Activated naive CD4-positive, alpha-beta T cell treated with anti-CD3 and anti-CD28 coated beads, Interleukin-2, amount 10 ng/mL, durations not matched to agents 7 days and 5 days (primary cell): ENCODE results near the gene AHRR.
A peak's percentile ranks its signal among the peaks of the same experiment; 100 is the strongest.

Experiments
- CTCF ChIA-PET: fragments of 350-600 bp; sonication (Branson Sonifier 250); formaldehyde crosslinking; loops from one replicate; lab custom pipeline; 2021; ENCODE audit warnings: antibody characterized with exemption; lab: Charles Lee
- DNase-seq: peaks from one replicate; pipeline ENCODE4 v3.0.0-alpha.2; 2020
- H3K27ac Mint-ChIP-seq: one replicate; pipeline ENCODE4 v1.8.0; 2021; ENCODE audit warnings: mild to moderate bottlenecking, moderate library complexity, mixed read lengths
- H3K27me3 Mint-ChIP-seq: one replicate; pipeline ENCODE4 v1.8.0; 2021; ENCODE audit warnings: mild to moderate bottlenecking, mixed read lengths
- H3K36me3 Mint-ChIP-seq: one replicate; pipeline ENCODE4 v1.8.0; 2021; ENCODE audit warnings: mixed read lengths
- H3K4me1 Mint-ChIP-seq: one replicate; pipeline ENCODE4 v1.8.0; 2021; ENCODE audit warnings: mixed read lengths
- H3K4me3 Mint-ChIP-seq: one replicate; pipeline ENCODE4 v1.8.0; 2021; ENCODE audit warnings: mild to moderate bottlenecking, moderate library complexity, mixed read lengths
- H3K9me3 Mint-ChIP-seq: one replicate; pipeline ENCODE4 v1.8.0; 2021; ENCODE audit warnings: mixed read lengths

The AHRR gene

DNA sequence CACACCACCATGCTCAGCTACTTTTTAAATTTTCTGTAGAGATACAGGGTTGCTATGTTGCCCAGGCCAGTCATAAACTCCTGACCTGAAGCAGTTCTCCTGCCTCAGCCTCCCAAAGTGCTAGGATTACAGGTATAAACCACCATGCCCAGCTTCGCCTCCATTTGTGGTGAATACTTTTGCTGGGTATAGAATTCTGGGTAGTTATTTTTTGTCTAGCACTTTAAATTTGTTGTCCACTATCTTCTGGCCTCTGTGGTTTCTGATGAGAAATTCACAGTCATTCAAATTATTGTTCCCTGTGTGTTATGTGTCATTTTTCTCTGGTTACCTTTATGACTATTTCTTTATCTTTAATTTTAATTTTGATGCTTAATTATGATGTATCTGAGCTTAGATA is 63.8 kb downstream of the AHRR start:
- Mint-ChIP-seq H3K4me3 (no peak overlapping the region), H3K36me3 (peaks cover 57% of the 10 kb centered on the region), H3K27ac (no peak overlapping the region), H3K4me1 (peaks cover 26% of the 10 kb centered on the region), H3K27me3 (no peaks in the 10 kb centered on the region), H3K9me3 (peaks cover 32% of the 10 kb centered on the region)
- CTCF ChIA-PET: no interaction called here
- DNase-seq: no peak

DNA sequence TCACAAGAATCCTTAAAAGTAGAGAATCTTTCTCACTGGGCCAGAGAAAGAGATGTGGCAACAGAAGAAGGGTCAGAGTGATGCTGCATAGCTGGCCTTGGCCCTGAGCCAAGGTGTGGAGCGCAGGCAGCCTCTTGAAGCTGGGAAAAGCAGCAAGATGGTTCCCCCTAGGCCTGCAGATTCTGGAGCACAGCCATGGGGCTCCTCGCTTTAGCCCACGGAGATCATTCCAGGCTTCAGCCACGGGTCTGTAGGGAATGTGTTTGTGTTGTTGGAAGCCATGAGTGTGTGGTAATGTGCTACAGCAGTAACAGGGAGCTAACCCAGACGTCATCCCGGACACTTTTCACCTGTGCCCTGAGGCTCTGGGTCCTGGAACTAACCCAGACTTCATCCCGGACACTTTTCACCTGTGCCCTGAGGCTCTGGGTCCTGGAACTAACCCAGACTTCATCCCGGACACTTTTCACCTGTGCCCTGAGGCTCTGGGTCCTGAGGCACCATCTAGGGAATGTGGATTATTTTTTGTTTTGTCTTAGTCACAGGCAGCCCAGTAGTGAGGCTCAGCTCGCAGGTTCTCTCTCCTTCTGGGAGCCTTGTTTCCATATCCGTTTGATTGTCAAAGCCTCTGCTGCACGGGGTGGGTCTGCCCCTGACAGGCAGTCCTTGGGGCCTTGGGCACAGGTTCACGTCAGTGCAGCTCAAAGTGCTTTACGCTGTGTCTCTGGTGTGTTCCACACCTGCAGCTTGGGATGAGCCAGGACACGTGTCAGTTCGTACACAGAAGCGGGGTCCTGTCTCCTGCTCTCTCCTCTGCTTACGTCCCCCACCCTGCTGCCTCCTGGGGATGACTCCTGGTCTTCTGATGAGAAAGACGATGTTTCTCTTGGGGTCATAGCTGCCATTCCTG is 65.2 kb downstream of the AHRR start:
- Mint-ChIP-seq H3K4me3 (no peak overlapping the region), H3K27ac (no peak overlapping the region), H3K36me3 (peaks cover 52% of the 10 kb centered on the region), H3K27me3 (no peaks in the 10 kb centered on the region), H3K9me3 (peaks cover 28% of the 10 kb centered on the region), H3K4me1 (peaks cover 29% of the 10 kb centered on the region)
- CTCF ChIA-PET: no interaction called here
- no peak for DNase-seq

DNA sequence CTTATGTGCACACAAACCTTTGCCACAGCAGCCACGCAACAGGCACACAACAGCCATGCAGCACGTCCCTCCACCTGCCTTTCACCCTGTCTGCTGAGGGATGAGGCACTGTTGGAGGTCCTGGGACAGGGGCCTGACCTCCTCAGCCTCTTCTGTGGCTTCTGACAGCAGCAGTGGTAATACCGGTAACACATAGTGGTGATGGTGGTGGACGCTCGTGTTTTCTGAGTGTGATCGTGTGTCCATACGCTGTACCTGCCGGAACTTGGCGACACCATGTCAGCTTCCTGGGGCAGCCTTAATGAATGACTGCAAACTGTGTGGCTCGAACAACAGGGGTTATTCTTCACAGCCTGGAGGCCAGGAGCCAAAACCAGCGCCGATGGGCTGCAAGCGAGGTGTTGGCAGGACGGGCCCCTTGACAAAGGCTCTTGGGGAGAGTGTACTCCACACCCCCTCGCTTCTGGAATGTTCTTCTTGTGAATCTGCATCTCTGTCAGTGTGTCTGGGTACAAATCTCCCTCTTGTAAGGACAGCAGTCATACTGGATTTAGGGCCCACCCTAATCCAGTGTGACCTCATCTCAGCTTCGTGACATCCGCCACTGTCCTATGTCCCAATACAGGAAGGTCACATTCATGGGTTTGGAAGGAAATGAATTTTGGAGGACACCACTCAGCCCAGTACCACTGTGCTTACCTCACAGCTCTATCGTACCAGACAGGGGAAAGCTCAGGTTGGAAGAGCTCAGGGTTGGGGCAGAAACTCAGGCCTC is 66.2 kb downstream of the AHRR start:
- no peak overlapping the region for H3K4me3 Mint-ChIP-seq
- no peak for DNase-seq
- no peak overlapping the region for H3K27ac Mint-ChIP-seq
- H3K27me3 Mint-ChIP-seq: no peaks in the 10 kb centered on the region
- peaks cover 42% of the 10 kb centered on the region for H3K36me3 Mint-ChIP-seq
- H3K9me3 Mint-ChIP-seq: peaks cover 19% of the 10 kb centered on the region
- CTCF ChIA-PET: no interaction called here
- peaks cover 25% of the 10 kb centered on the region for H3K4me1 Mint-ChIP-seq

DNA sequence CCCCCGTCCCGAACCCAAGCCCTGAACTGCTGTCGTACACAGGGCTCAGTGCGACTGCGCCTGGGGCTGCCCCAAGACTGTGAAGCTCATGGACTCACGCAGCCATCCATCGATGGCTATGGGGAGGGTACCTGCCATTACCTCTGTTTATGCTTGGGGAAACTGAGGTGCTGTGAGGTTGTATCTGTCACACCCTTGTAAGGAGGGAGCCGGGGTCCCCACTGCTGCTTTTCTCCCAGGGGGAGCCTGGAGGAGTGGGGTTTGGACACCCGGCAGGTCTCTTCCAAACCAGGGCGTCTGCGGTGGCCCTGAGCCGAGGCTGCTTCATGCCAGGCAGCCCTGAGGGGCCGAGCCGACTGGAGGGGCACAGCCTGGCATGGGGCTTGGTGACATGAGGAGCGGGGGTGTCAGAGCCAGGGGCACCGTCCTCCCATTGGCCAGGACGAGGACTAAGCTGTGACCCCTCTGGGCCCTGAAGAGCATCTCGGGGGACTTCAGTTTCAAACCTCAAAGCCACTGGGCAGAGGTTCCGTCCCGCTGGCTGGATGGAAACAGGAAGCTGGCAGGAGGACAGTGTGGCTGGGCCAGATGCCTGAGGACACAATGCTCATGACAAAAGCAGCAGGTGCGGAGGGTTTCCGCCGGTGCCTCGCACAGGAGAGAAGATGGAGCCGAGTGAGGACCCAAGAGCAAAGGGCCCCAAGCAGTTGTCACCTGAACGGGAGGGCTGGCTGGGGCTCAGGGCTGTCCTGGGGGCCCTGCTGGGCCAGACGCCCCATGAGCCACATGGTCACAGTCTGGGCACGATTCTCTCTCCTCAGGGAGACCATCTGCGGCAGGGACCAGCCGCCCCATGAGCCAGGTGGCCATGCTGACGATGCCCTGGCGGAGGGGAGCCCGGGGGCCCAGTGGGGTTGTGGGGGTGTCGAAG is 67.0 kb downstream of the AHRR start:
- H3K27me3 Mint-ChIP-seq: no peaks in the 10 kb centered on the region
- H3K9me3 Mint-ChIP-seq: peaks cover 16% of the 10 kb centered on the region
- no peak overlapping the region for H3K27ac Mint-ChIP-seq
- peaks cover 34% of the 10 kb centered on the region for H3K4me1 Mint-ChIP-seq
- CTCF ChIA-PET: no interaction called here
- no peak overlapping the region for H3K4me3 Mint-ChIP-seq
- no peak for DNase-seq
- H3K36me3 Mint-ChIP-seq: peaks cover 37% of the 10 kb centered on the region

DNA sequence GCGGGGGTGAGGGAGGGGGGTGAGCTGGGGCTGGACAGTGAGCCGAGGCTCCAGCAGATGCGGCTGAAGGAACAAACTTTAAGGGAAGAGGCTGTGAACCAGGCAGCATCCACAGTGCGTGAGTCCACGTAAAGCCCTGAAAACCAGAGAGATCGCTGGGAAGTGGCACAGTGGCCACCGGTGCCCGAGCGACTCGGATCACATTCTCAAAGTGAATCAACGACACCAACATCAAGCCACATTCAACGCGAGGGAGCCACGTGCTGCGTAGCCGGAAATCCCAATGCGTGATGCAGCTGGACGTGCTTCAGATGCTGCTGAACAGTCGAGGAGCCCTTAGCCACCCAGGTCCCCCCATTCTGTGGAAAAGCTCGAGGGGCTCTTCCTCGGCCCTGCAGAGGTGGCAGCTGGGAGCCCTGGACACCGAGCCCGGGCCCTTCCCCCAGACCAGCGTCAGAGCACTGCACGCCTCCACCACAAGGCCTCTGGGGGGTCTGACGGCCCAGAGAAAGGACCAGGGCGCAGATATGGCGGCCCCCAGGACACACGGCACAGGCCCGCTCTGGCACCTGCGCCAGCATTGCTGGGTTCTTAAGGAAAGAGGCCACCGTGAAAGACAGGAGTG is 67.8 kb downstream of the AHRR start:
- CTCF ChIA-PET: no interaction called here
- Mint-ChIP-seq H3K9me3 (peaks cover 16% of the 10 kb centered on the region), H3K27me3 (no peaks in the 10 kb centered on the region), H3K36me3 (peaks cover 35% of the 10 kb centered on the region), H3K4me1 (peaks cover 39% of the 10 kb centered on the region), H3K4me3 (no peak overlapping the region), H3K27ac (no peak overlapping the region)
- DNase-seq: no peak

DNA sequence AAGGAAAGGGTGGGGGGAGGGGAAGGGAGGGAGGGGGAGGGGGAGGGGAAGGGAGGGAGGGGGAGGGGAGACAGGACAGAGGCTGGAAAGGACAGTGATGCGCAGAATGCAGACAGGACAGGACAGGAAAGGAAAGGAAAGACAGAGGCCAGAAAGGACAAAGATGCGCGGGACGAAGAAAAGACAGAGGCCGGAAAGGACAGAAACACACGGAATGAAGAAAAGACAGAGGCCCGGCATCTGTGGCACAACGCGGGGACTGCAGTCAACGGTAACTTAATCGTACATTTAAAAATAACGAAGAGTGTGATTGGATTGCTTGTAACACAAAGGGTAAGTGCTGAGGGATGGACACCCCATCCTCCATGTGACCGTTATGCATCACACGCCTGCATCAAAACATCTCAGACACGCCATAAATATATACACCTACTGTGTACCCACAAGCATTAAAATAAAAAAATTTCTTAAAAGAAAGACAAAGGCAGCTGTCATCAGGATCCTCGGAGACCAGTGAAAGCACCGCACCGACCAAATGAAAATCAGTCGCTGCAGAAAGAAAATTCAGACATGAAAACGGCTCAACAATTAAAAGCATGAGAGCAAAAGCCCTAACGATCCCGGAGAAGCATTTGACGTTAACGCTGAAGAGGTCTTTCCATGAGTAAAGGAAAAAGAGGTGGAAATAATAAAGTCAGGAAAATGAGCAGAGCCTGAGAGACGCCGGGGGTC is 68.5 kb downstream of the AHRR start:
- Mint-ChIP-seq H3K27ac (no peak overlapping the region), H3K27me3 (no peaks in the 10 kb centered on the region), H3K4me3 (no peak overlapping the region), H3K9me3 (peaks cover 14% of the 10 kb centered on the region), H3K4me1 (peaks cover 44% of the 10 kb centered on the region), H3K36me3 (peaks cover 34% of the 10 kb centered on the region)
- CTCF ChIA-PET: no interaction called here
- no peak for DNase-seq

DNA sequence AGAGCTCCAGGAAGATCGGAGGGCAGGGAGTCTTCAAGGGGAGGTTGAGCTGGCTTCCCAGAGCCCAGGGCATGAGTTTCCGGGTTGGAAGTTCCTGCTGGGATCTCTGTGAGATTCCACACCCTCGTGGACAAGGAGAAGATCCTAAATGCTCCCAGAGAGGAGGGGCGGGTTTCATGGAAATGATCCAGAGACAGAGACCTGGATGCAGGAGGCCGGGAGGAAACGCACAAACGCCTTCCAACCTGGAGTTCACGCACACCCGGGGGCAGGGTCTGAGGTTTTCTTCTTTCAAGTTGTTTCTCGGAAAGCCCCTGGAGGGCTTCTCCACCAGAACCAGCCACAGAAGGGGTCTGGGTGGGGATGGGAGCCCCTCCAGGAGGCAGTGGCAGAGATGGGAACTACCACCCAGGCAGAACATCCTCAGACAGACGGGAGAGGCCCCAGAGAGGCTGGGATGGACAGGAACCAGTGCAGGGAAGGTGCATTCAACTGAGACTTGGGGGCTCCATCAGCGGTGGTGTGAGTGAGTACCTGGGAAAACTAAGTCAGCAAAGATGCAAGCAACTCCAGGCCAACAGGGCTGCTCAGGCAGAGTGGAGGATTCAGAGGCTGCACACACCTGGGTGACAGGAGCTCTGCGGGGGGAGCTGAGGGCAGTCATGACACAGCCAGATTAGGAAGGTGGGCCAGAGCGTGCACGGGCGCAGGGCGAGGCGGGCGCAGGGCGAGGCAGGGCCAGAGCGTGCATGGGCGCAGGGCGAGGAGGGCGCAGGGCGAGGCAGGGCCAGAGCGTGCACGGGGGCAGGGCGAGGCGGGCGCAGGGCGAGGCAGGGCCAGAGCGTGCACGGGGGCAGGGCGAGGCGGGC is 69.3 kb downstream of the AHRR start:
- peaks cover 8% of the 10 kb centered on the region for H3K9me3 Mint-ChIP-seq
- H3K36me3 Mint-ChIP-seq: peaks cover 26% of the 10 kb centered on the region
- no peak overlapping the region for H3K4me3 Mint-ChIP-seq
- CTCF ChIA-PET: no interaction called here
- no peaks in the 10 kb centered on the region for H3K27me3 Mint-ChIP-seq
- no peak for DNase-seq
- peaks cover 49% of the 10 kb centered on the region for H3K4me1 Mint-ChIP-seq
- H3K27ac Mint-ChIP-seq: peak overlapping the region; percentile 49

DNA sequence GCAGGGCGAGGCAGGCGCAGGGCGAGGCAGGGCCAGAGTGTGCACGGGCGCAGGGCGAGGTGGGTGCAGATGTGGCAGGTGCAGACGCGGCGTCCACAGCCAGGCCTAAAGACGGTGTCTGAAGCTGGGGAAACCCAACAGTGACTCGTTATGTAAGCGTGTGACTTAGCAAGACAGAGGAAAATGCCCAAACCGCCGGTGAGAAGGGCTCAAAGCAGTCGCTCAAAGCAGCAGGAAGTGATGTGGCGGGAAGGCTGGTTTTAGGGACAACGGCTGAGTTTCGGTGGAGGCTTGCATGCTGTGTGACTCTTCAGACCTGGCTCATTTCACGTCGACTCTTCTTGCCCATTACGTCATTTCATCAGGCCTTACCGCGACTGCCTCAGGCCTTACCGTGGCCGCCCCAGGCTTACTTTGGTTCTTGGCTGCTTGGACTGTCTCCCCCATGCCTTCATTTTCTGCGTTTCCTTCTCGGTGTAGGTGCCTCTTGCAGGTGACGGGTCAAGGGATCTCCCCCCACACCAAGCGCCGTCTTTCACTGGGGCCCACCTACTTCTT is 71.0 kb downstream of the AHRR start:
- H3K36me3 Mint-ChIP-seq: peaks cover 13% of the 10 kb centered on the region
- no peaks in the 10 kb centered on the region for H3K9me3 Mint-ChIP-seq
- H3K4me1 Mint-ChIP-seq: peaks cover 49% of the 10 kb centered on the region
- peak overlapping the region; percentile 86 for H3K27ac Mint-ChIP-seq
- CTCF ChIA-PET: interaction anchor here (1.3 kb wide), 1 partner anchor 12 kb away, joined by 5 read pairs; no protein-coding TSS in a partner anchor
- DNase-seq: peak; percentile 92
- H3K4me3 Mint-ChIP-seq: peak overlapping the region; percentile 63
- H3K27me3 Mint-ChIP-seq: no peaks in the 10 kb centered on the region

DNA sequence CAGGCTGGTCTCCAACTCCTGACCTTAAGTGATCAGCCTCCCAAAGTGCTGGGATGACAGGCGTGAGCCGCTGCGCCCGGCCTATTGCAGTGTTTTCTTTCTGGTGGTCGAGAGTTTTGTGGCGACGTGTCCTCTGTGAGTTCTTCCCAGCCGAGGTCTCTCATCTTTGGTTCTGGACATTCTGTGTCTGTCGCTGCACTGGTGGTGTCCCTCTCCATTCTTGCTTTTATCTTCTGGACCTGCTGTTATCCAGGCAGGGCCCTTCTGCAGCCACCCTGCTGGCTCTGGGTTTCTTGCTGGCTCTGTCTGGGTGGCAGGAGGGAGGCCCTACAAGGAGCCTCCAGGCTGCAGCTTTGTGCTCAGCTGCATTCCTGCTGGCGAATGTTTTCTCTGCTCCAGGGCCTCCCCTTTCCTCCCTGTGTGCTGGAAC is 72.3 kb downstream of the AHRR start:
- peaks cover 57% of the 10 kb centered on the region for H3K4me1 Mint-ChIP-seq
- CTCF ChIA-PET: no interaction called here
- peak overlapping the region; percentile 86 for H3K27ac Mint-ChIP-seq
- peaks cover 9% of the 10 kb centered on the region for H3K36me3 Mint-ChIP-seq
- no peak for DNase-seq
- no peaks in the 10 kb centered on the region for H3K9me3 Mint-ChIP-seq
- peaks cover 3% of the 10 kb centered on the region for H3K27me3 Mint-ChIP-seq
- peak overlapping the region; percentile 63 for H3K4me3 Mint-ChIP-seq

DNA sequence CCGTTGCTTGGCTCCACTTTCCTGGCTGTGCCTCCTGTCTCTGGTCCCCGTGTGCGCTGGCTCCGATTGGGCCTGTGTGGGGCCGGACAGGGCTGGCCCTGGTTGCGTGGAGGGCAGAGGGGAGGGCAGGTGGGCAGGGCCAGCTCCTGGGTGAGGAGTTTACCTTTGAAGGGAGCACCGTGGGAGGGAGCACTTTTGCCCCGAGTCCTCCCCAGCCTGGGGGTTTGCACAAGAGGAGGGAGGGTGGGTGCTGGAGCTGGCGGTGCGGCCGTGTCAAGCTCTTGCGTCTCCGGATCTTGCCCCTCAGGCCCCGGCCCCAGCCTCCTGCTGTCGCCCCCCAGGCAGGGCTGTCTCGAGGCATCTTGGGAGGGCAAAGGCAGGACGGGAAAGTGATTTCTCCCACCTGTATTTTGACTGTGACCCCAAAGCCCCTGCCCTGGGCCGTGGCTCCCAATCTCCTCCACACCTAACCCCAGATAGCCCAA is 73.2 kb downstream of the AHRR start:
- CTCF ChIA-PET: no interaction called here
- H3K27ac Mint-ChIP-seq: no peak overlapping the region
- H3K36me3 Mint-ChIP-seq: peaks cover 7% of the 10 kb centered on the region

DNA sequence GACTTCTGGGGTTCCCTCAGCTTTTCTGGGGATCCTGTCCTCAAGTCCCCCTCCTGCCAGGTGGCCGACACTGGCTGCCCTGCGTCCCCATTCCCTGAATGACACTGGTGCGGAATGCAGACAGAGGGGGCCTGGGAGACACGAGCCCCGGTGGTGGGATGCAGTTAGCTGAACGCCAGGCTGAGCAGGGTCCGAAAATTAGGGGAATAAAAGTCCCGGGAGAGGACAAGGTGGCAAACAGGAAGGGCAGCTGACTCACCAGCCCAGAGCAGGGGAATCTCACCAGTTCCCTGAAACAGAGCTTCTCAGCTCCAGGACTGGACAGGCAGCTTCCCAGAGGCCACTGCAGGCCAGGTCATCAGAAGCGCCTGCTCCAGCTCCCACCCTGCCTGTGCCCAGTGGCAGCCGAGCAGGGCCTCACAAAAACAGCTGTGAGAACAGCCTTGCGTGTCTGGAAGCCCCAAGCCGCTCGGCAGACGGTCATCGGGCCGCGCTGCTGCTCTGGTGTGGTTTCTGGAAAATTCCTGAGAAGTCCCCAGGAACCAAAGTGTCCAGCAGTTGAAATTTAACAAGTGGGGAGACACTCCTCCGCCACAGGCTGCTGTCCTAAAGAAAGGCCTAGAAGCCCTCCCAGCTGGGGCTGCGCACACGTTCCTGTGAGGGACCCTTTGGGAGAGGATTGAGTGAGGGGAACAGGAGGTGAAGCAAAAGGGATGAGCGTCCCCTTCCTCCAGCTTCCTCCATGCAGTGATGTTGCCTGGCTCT is 73.8 kb downstream of the AHRR start:
- no peak overlapping the region for H3K27ac Mint-ChIP-seq
- no peak for DNase-seq
- CTCF ChIA-PET: no interaction called here
- H3K4me1 Mint-ChIP-seq: peaks cover 60% of the 10 kb centered on the region
- H3K9me3 Mint-ChIP-seq: no peaks in the 10 kb centered on the region
- H3K36me3 Mint-ChIP-seq: peaks cover 8% of the 10 kb centered on the region
- peaks cover 15% of the 10 kb centered on the region for H3K27me3 Mint-ChIP-seq
- H3K4me3 Mint-ChIP-seq: no peak overlapping the region

More for the DNA sequence above, 73.2 kb downstream of the AHRR start:
- Mint-ChIP-seq H3K27me3 (peaks cover 9% of the 10 kb centered on the region), H3K9me3 (no peaks in the 10 kb centered on the region), H3K4me3 (no peak overlapping the region), H3K4me1 (peaks cover 60% of the 10 kb centered on the region)
- DNase-seq: no peak
